Suprapubic skin (tissue), 3 donors: ENCODE measurements around the gene SARS1.

Source experiments
- CTCF ChIP-seq, 2 donors: fragments of 200-600 bp in 1 of 2; fragments of 450-650 bp in 1 of 2; sonication (generic) in 1 of 2; IDR thresholded peaks; one replicate each; pipeline ENCODE4 v1.5.1; 2016 to 2019; ENCODE audit warnings: antibody characterized with exemption in 2 of 2, mild to moderate bottlenecking in 1 of 2, moderate library complexity in 1 of 2
- EP300 ChIP-seq: sonication (generic); formaldehyde crosslinking; IDR thresholded peaks from one replicate; pipeline ENCODE4 v1.6.1; 2017; ENCODE audit warnings: antibody characterized with exemption
- POLR2A ChIP-seq, 2 donors: fragments of 450-650 bp; IDR thresholded peaks; one replicate each; pipeline ENCODE4 v1.6.1; 2017; ENCODE audit warnings: antibody characterized with exemption in 2 of 2, mild to moderate bottlenecking in 2 of 2, moderate library complexity in 2 of 2

GRCh38 chr1:109192433-109192832 lies 21.3 kb upstream of the SARS1 start:
- TF ChIP-seq CTCF (IDR thresholded peaks at IDR 0.05) (no peak), POLR2A (IDR thresholded peaks at IDR 0.05) (no peak), EP300 (no peak)
